Osteoblast (primary cell): ENCODE results near the gene ACOT7. TPM values are rescaled to one million over a fixed set of nuclear protein-coding genes. Genes with fewer than 3 reads are reported as not detected.

Experiments used
- DNase-seq: peaks from one replicate; pipeline ENCODE4 v3.0.0; 2011; ENCODE audit warnings: low spot score, mixed read lengths; ENCODE audit not compliant: insufficient read length; ENCODE audit errors: missing footprints
- H2AFZ ChIP-seq: 2 replicates; pipeline ENCODE4 v1.6.0; 2011; ENCODE audit warnings: mild to moderate bottlenecking, low read length
- H3K27ac ChIP-seq: 2 replicates; pipeline ENCODE4 v1.5.1; 2011; ENCODE audit warnings: mild to moderate bottlenecking, low read depth, low read length, moderate library complexity
- H3K27me3 ChIP-seq: 2 replicates; pipeline ENCODE4 v1.6.0; 2012; ENCODE audit warnings: mild to moderate bottlenecking, control low read depth, inconsistent platforms, low read length, moderate library complexity; ENCODE audit not compliant: insufficient read depth
- H3K36me3 ChIP-seq: 2 replicates; pipeline ENCODE4 v1.5.1; 2011; ENCODE audit warnings: mild to moderate bottlenecking, low read length, control low read depth, moderate library complexity; ENCODE audit not compliant: insufficient read depth
- H3K4me1 ChIP-seq: 2 replicates; pipeline ENCODE4 v1.5.1; 2011; ENCODE audit warnings: mild to moderate bottlenecking, low read length, control low read depth, moderate library complexity; ENCODE audit not compliant: insufficient read depth
- H3K4me2 ChIP-seq: 2 replicates; pipeline ENCODE4 v1.6.0; 2011; ENCODE audit warnings: mild to moderate bottlenecking, low read length; ENCODE audit not compliant: insufficient read depth
- H3K4me3 ChIP-seq: fragments of 200-600 bp; sonication (generic); 3 replicates; pipeline ENCODE4 v1.5.1; 2012; ENCODE audit warnings: mild to moderate bottlenecking, low read length, inconsistent platforms; ENCODE audit not compliant: insufficient read depth
- H3K79me2 ChIP-seq: 2 replicates; pipeline ENCODE4 v1.6.0; 2012; ENCODE audit warnings: mild to moderate bottlenecking, low read length, control low read depth, inconsistent platforms; ENCODE audit not compliant: insufficient read depth
- H3K9me3 ChIP-seq: 2 replicates; pipeline ENCODE4 v1.5.1; 2011; ENCODE audit warnings: low read depth, low read length, control low read depth
- H4K20me1 ChIP-seq: 2 replicates; pipeline ENCODE4 v1.6.0; 2012; ENCODE audit warnings: mild to moderate bottlenecking, low read length, control low read depth; ENCODE audit not compliant: insufficient read depth
- total RNA-seq: library from RNA; depleted of rRNA; stranded (reverse); fragments of >200 nt; gene quantifications from 2 replicates; pipeline ENCODE4 v1.2.3, GENCODE V29; 2012
- TF ChIP-seq, protein P1 (sequence below): IDR thresholded peaks from 2 replicates; pipeline ENCODE4 v1.5.1; 2011; ENCODE audit warnings: mild to moderate bottlenecking, low read depth, low read length, moderate library complexity; ENCODE audit errors: extremely low read depth

Gene ACOT7
- total RNA-seq, 1 donor, result 10.9 TPM

DNA sequence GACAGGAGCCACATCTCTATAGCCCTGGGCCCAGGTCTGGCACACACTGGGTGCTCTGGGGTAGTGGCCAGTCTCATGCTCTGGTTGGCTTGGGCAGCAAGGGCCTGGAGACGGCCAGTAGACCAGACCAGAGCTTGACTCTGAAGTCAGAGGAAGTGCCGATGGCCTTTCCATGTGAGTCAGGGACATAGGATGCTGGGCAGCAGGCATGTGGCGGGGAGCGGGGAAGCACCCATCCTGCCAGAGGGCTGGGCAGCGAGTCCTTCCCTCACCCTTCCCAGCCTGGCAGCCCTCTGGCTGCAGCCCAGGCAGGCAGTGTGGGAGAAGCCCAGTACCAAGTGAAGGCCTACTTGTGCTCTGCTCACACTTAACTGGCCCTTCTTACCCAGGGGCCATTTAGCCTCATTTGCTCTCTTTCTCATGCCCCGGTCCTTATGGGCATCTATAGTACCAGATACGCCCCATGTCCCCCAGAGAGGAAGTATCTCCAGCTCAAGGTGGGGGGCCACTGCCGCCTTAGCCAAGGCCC, 136.0 kb downstream of the ACOT7 start:
- Histone ChIP-seq H3K4me1 (no peaks in the 10 kb centered on the region), H3K79me2 (no peaks in the 10 kb centered on the region), H4K20me1 (peaks cover 21% of the 10 kb centered on the region), H3K9me3 (no peaks in the 10 kb centered on the region), H3K27me3 (no peaks in the 10 kb centered on the region), H3K4me3 (no peak overlapping the region), H3K36me3 (no peaks in the 10 kb centered on the region), H3K4me2 (no peak overlapping the region), H2AFZ (no peak overlapping the region), H3K27ac (no peak overlapping the region)
- TF ChIP-seq, protein P1, sequence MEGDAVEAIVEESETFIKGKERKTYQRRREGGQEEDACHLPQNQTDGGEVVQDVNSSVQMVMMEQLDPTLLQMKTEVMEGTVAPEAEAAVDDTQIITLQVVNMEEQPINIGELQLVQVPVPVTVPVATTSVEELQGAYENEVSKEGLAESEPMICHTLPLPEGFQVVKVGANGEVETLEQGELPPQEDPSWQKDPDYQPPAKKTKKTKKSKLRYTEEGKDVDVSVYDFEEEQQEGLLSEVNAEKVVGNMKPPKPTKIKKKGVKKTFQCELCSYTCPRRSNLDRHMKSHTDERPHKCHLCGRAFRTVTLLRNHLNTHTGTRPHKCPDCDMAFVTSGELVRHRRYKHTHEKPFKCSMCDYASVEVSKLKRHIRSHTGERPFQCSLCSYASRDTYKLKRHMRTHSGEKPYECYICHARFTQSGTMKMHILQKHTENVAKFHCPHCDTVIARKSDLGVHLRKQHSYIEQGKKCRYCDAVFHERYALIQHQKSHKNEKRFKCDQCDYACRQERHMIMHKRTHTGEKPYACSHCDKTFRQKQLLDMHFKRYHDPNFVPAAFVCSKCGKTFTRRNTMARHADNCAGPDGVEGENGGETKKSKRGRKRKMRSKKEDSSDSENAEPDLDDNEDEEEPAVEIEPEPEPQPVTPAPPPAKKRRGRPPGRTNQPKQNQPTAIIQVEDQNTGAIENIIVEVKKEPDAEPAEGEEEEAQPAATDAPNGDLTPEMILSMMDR, result no peak
- DNase-seq, result peak; percentile 85

DNA sequence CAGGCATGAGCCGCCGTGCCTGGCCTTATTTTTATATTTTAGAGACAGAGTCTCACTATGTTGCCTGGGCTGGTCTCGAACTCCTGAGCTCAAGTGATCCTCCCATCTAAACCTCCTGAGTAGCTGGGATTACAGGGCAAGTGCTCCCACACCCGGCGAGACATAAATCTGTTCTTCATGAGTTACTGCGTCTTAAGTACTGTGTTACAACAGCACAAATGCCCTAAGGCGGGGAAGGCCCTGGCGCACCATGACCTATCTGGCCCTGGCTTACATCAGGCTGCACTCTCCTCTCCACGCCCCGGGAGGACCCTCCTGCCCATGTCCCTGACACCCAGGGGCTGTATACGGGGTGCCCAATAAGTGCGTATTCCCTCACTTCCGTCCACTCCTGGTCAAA, 136.9 kb downstream of the ACOT7 start:
- TF ChIP-seq, protein P1, result no peak
- Histone ChIP-seq H3K4me2 (no peak overlapping the region), H2AFZ (no peak overlapping the region), H3K79me2 (no peaks in the 10 kb centered on the region), H3K27me3 (no peaks in the 10 kb centered on the region), H3K27ac (no peak overlapping the region), H4K20me1 (peaks cover 21% of the 10 kb centered on the region), H3K4me3 (no peak overlapping the region), H3K9me3 (no peaks in the 10 kb centered on the region), H3K36me3 (no peaks in the 10 kb centered on the region), H3K4me1 (no peaks in the 10 kb centered on the region)
- no peak for DNase-seq

DNA sequence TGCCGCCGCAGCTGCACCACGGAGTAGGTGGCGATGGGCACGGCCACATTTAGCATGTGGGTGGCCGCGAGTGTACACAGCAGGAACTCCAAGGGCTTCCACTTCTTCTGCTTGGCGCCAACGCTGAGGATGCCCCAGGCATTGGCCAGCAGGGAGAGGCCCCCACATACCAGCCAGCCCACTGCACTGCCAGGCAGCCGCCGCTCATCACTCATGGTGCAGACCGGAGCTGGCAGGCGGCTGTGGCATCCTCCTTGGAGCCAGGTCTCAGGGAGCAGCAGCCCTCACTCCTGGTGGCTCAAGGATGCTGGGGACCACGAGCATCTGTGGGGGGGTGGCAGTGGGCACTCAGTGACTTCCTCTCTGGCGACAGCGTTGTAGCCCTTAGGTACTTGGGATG, 138.9 kb downstream of the ACOT7 start:
- Histone ChIP-seq H3K4me3 (no peak overlapping the region), H3K4me2 (no peak overlapping the region), H2AFZ (no peak overlapping the region), H3K27ac (no peak overlapping the region), H3K4me1 (no peaks in the 10 kb centered on the region), H3K36me3 (no peaks in the 10 kb centered on the region), H3K9me3 (no peaks in the 10 kb centered on the region), H3K27me3 (peaks cover 6% of the 10 kb centered on the region), H4K20me1 (peaks cover 20% of the 10 kb centered on the region), H3K79me2 (no peaks in the 10 kb centered on the region)
- TF ChIP-seq, protein P1, result no peak
- no peak for DNase-seq

DNA sequence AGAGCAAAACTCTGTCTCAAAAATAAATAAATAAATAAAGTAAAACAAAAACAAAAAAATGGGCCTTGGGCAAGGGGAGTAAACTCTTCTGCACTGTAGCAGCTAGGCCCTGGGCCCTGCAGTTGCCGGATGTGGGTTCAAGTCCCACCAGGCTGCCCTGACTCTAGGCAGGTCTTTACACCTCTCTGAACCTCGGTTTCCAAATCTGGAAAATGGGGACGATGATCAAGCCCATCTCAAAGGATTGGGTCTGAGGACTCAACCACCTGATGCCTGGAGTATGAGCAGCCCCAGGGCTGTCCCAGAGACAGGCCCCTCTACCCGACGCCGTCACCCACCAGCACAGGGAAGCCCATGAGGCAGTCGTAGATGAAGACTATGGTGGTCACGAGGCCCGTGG, 140.2 kb downstream of the ACOT7 start:
- no peaks in the 10 kb centered on the region for H3K4me1 ChIP-seq
- TF ChIP-seq, protein P1, result no peak

More for the DNA sequence above, 140.2 kb downstream of the ACOT7 start:
- no peak overlapping the region for H3K4me3 ChIP-seq
- H3K4me2 ChIP-seq, result no peak overlapping the region
- H3K36me3 ChIP-seq, result no peaks in the 10 kb centered on the region
- no peak overlapping the region for H2AFZ ChIP-seq
- H4K20me1 ChIP-seq, result peaks cover 11% of the 10 kb centered on the region
- H3K9me3 ChIP-seq, result no peaks in the 10 kb centered on the region
- peaks cover 11% of the 10 kb centered on the region for H3K27me3 ChIP-seq
- H3K79me2 ChIP-seq, result no peaks in the 10 kb centered on the region
- DNase-seq, result no peak
- H3K27ac ChIP-seq, result no peak overlapping the region
